Measurements from ENCODE around the gene EEF2KMT. TPM values are rescaled to one million over a fixed set of nuclear protein-coding genes. Genes with fewer than 3 reads are reported as not detected.

Gene EEF2KMT
- total and polyA plus RNA-seq, 2 of the 13 experiments (the other 11 are each of a cell fraction or from before 2014, with no cell fraction given) = 10.7 to 26.9 TPM

- TF ChIP-seq PITX1 (CRISPR knock-in tag; IDR thresholded peaks at IDR 0.05) (0 out of 2 replicates have a peak, but pooled peaks have one; percentile 71), ZKSCAN5 (CRISPR knock-in tag; IDR thresholded peaks at IDR 0.05) (no peak), SP2 (CRISPR knock-in tag; IDR thresholded peaks at IDR 0.05) (no peak), CHD4 (IDR thresholded peaks at IDR 0.05; ENCODE audit: borderline replicate concordance, low read length) (peak; percentile 73; the same call in 1 of the 2 replicates), EP300 (IDR thresholded peaks at IDR 0.05; ENCODE audit: low read depth in 2 of 2, low read length in 2 of 2) (peak; percentile 86 to 91), EP300 (CRISPR knock-in tag; IDR thresholded peaks at IDR 0.05; ENCODE audit: borderline replicate concordance) (peak; percentile 87; the same call in 1 of the 2 replicates), SATB2 (CRISPR knock-in tag; IDR thresholded peaks at IDR 0.05) (no peak), TFDP1 (CRISPR knock-in tag; IDR thresholded peaks at IDR 0.05; ENCODE audit: borderline replicate concordance) (no peak), ZNF883 (CRISPR knock-in tag; IDR thresholded peaks at IDR 0.05; ENCODE audit: not compliant biosample characterization) (no peak), MTA1 (CRISPR knock-in tag; IDR thresholded peaks at IDR 0.05; ENCODE audit: borderline replicate concordance) (peak; percentile 62; the same call in 1 of the 2 replicates), PHF5A (CRISPR knock-in tag; IDR thresholded peaks at IDR 0.05; ENCODE audit: low read depth, unreplicated experiment) (peak; percentile 81), SIX4 (CRISPR knock-in tag; IDR thresholded peaks at IDR 0.05) (peak; percentile 67; the same call in 1 of the 2 replicates), NKX3-1 (CRISPR knock-in tag; IDR thresholded peaks at IDR 0.05) (no peak), ZNF264 (CRISPR knock-in tag; IDR thresholded peaks at IDR 0.05) (peak; percentile 91), MTERF4 (CRISPR knock-in tag; IDR thresholded peaks at IDR 0.05) (no peak), NPAS2 (CRISPR knock-in tag; IDR thresholded peaks at IDR 0.05; ENCODE audit: borderline replicate concordance) (no peak), KAT2B (IDR thresholded peaks at IDR 0.05; ENCODE audit: borderline replicate concordance, low read depth, low read length) (no peak), ZNF772 (CRISPR knock-in tag; IDR thresholded peaks at IDR 0.05) (no peak), TARDBP (CRISPR knock-in tag; IDR thresholded peaks at IDR 0.05) (peak; percentile 62; the same call in 1 of the 2 replicates), CENPT (CRISPR knock-in tag; IDR thresholded peaks at IDR 0.05; ENCODE audit: low read depth) (no peak), ZKSCAN8 (CRISPR knock-in tag; IDR thresholded peaks at IDR 0.05; ENCODE audit: borderline replicate concordance) (peak; percentile 94), ZNF567 (CRISPR knock-in tag; IDR thresholded peaks at IDR 0.05; ENCODE audit: borderline replicate concordance) (no peak), TBP (CRISPR knock-in tag; IDR thresholded peaks at IDR 0.05) (no peak), MYNN (CRISPR knock-in tag; IDR thresholded peaks at IDR 0.05; ENCODE audit: low read depth) (no peak), YEATS4 (CRISPR knock-in tag; IDR thresholded peaks at IDR 0.05; ENCODE audit: borderline replicate concordance) (peak; percentile 57; the same call in 1 of the 2 replicates), SNAPC5 (CRISPR knock-in tag; IDR thresholded peaks at IDR 0.05; ENCODE audit: borderline replicate concordance) (no peak)
- TF ChIP-seq, protein P1, sequence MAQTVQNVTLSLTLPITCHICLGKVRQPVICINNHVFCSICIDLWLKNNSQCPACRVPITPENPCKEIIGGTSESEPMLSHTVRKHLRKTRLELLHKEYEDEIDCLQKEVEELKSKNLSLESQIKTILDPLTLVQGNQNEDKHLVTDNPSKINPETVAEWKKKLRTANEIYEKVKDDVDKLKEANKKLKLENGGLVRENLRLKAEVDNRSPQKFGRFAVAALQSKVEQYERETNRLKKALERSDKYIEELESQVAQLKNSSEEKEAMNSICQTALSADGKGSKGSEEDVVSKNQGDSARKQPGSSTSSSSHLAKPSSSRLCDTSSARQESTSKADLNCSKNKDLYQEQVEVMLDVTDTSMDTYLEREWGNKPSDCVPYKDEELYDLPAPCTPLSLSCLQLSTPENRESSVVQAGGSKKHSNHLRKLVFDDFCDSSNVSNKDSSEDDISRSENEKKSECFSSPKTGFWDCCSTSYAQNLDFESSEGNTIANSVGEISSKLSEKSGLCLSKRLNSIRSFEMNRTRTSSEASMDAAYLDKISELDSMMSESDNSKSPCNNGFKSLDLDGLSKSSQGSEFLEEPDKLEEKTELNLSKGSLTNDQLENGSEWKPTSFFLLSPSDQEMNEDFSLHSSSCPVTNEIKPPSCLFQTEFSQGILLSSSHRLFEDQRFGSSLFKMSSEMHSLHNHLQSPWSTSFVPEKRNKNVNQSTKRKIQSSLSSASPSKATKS (CRISPR knock-in tag; IDR thresholded peaks at IDR 0.05) = no peak
Observed at GRCh38 chr16:5143761-5144620, 46.4 kb upstream of the EEF2KMT start (continued).
